Myocyte (in vitro differentiated cells): ENCODE data around the gene ZNF638. TPM values are rescaled to one million over a fixed set of nuclear protein-coding genes. Genes with fewer than 3 reads are reported as not detected.
A peak's percentile ranks its signal among the peaks of the same experiment; 100 is the strongest.

Experiments used
- DNase-seq: peaks from one replicate; pipeline ENCODE4 v3.0.0-alpha.2; 2012; ENCODE audit warnings: low read depth
- total RNA-seq: library from RNA; depleted of rRNA; stranded (reverse); fragments of >200 nt; gene quantifications from 2 replicates; pipeline ENCODE4 v1.2.3, GENCODE V29; 2014

Gene ZNF638
- total RNA-seq, 1 donor from 2014 or later: 96.2 TPM

- peak; percentile 63 for DNase-seq
Observed at GRCh38 chr2:71455741-71456569, 124.4 kb downstream of the ZNF638 start.

- DNase-seq: no peak
Observed at GRCh38 chr2:71456617-71457016, 125.0 kb downstream of the ZNF638 start.

DNA sequence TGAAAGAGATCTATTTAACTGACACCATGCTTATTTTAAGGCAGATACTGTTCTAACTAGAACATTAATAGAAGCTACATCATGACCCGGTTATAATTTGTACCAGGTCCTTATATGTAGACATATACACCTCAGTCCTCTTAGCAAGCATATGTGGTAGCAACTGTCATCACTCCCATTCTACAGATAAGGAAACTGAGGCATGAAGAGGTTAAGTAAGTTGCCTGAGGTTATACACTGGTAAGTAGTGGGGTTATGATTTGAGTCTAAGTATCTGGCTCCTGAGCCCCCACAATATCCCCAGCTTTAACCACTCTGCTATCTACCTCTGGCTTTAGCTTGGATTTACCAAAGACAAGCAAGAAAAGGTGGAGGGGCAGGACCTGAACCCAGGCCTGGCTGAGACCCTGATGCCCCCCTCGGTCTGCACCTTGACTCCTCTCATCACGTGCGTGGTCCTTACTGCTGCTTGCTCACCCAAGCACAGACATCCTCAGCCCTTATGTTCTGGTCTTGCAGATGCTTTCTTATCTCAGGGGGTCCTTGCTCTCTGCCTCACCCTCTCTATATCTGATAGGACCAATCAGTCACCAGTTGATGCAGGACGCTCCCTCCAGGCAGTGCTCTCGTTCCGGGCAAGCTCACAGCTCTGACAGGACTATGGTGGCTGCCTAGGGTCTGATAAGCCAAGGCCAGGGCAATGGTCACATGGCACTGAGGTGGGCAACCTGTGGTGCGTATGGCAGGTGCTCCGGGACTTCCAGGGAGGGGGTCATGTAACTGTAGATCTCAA lies 125.7 kb downstream of the ZNF638 start:
- DNase-seq: no peak

- DNase-seq: no peak
Observed at GRCh38 chr2:71457923-71458322, 126.3 kb downstream of the ZNF638 start.

DNA sequence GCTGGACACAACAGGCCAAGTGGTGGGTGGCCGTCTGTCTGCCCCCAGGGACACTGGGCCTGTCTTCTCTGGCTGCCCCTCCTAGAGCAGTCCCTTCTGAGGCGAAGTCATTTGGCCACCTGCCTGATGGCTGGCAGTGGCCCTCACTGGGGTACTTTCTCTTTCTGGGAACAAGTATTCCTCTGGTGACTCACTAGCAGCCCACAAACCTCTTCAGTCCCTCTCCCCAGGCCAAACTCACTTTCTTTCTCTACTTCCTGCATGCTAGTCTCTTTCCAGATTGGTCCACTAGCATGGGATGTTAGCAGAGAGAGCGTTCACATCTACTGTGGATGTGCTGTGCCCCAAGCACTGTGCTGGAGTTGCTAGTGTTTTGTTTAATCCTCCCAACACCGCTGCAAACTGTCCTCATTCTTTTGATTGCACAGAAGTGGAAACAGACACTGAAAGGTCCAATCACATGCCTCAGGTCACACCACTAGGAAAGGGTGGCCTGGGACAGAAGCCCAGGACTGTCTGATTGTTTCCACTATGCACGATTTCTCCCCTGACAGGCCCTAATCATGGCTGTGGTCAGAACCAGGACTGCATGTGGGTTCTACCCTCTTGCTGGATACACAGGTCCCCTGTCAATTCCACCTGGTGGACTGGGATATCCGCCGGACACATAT lies 127.0 kb downstream of the ZNF638 start:
- DNase-seq: peak; percentile 81

GRCh38 chr2:71459084-71459431 lies 127.5 kb downstream of the ZNF638 start:
- DNase-seq: no peak

GRCh38 chr2:71460056-71460455 lies 128.5 kb downstream of the ZNF638 start:
- no peak for DNase-seq

GRCh38 chr2:71460595-71461303 lies 129.2 kb downstream of the ZNF638 start:
- DNase-seq: peak; percentile 62

GRCh38 chr2:71461304-71461671 lies 129.7 kb downstream of the ZNF638 start:
- DNase-seq: no peak

GRCh38 chr2:71462056-71462605 lies 130.5 kb downstream of the ZNF638 start:
- DNase-seq: no peak

DNA sequence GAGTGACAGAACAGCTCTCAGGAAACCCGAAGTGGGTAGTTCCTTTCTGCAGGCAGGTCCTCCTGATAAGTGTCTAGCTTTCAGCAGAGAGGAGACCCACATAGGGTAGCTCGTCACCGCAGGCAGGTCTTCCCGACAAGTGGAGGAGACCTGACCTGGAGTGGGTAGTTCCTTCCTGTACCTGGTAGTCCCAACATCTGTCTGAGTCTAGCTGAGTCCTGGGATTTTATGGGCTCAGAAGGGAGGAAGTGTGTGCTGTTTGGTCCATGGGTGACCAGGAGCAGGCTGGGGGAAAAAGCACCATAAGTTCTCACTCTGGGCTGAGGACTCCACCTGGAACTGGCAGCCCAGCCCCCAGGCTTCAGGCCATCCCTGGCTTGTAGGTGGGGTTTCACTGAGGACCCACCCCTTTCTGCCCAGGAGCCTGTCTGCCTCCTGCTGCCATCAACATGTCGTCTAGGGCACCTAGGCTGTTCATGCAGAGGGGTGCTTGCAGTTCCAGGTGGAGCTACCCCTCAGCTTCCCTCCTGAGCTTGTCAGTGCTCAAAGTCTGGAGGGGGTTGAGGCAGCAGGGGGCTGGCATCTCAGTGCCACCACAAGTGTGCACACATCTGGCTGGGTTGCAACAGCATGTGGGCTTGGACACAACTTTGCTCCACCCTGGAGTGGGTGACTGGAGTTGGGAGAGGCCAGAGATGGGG lies 131.2 kb downstream of the ZNF638 start:
- DNase-seq: no peak

DNA sequence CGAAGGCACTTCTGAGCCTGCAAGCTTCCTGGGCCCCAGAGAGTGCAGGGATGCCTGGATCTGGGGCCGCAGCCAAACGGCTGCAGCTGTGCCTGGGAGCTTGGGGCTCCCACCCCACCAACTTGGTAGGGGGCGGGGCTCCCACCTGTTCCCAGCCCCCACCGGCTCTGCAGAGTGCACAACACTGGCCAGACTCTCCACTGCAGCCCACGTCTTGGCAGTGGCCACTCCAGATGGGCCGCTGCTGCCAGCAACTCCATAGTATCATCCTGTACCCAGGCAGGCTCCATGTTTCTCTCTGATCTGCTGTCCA lies 131.7 kb downstream of the ZNF638 start:
- DNase-seq: peak; percentile 51

- DNase-seq: peak; percentile 45
Observed at GRCh38 chr2:71464389-71464788, 132.8 kb downstream of the ZNF638 start.

DNA sequence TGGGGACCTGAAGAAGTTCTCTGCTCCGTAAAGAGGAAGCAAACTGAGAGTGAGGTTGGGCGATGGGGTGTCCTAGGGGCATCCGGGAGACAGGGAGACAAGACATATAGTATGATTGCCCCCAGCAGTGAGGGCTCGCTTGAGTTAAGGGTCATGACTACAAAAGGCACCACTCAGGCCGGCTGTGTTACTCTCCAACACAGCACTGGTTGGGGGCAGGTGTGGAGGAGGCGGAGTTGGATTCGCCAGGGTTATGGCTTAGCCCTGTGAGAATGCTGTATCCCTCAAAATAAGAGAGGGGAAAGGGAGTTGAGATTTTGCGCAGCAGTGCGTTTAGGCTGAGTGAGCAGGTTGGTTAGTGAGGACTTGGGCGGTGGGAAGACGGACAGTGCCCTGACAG lies 133.8 kb downstream of the ZNF638 start:
- DNase-seq: no peak

- DNase-seq: no peak
Observed at GRCh38 chr2:71465961-71466300, 134.3 kb downstream of the ZNF638 start.

DNA sequence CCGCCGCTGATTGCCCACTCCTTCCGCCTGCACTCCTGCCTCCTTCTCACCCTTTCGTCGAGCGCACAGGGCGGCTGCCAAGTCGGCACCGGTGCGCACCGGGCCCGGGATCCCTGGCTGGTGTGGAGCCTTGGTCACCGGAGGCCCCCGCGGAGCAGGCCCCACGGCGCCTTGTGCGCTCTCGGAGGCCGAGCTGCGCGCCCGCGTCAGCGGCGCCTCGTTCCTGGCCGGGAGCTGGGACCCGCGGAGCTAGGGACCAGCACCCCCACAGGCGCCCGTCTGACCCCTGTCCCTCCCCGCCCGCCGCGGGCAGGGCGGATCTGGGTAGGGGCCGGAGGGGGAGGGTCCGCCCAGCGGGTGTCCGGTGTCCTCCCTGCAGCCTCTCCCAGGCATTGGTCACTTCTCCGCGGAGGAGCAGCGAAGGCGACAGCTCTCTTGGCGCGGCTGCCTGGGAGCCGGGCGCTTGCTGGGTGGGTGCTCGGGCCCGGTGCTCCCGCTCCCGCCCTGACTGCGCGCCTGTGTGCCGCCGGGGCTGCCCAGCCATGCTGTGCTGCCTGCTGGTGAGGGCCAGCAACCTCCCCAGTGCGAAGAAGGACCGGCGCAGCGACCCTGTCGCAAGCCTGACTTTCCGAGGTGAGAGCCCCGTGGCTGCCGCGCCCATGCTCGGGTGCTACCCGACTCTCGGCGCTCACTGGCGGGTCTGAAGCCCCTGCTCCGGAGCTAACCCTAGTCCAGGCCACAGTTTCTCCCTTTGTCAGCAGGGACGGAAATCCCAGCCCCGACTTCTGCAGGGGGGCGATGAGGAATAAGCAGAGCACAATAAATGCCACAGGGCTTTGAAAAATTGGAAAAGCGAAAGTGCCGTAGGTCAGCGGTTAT lies 135.0 kb downstream of the ZNF638 start:
- DNase-seq: peak; percentile 82

GRCh38 chr2:71467180-71467815 lies 135.7 kb downstream of the ZNF638 start:
- no peak for DNase-seq

GRCh38 chr2:71468279-71469015 lies 136.9 kb downstream of the ZNF638 start:
- no peak for DNase-seq
